Stimulated activated CD4-positive, alpha-beta T cell treated with anti-CD3 and anti-CD28 coated beads, Interleukin-1b, Interleukin-23, amount 100 ng/mL, for 4 hours (primary cell): Measurements from ENCODE around the gene ZNF546.
A peak's percentile ranks its signal among the peaks of the same experiment; 100 is the strongest.
"Not testable (repeated sequence)": the region's sequence is repeated elsewhere in the genome, so short reads cannot be mapped to it uniquely, and the experiment has no call there.

Experiments
- DNase-seq, 2 donors: peaks; one replicate each; pipeline ENCODE4 v3.0.0-alpha.2; 2020; ENCODE audit warnings: low read depth in 2 of 2

Gene ZNF546

GRCh38 chr19:39996811-39997637 is at the start of gene ZNF546:
TSS of gene ZNF546 (plus strand) at chr19:39997060. CDS start at chr19:39998327, 1,267 bp downstream.
- peak; percentile 82 to 86 for DNase-seq

- no peak for DNase-seq
Observed at GRCh38 chr19:39949026-39949747, 47.7 kb upstream of the ZNF546 start.

- DNase-seq = no peak
Observed at GRCh38 chr19:39951065-39951650, 45.7 kb upstream of the ZNF546 start.

GRCh38 chr19:39951686-39952085 is 45.2 kb upstream of the ZNF546 start:
- DNase-seq = no peak

- no peak for DNase-seq
Observed at GRCh38 chr19:39953915-39954314, 42.9 kb upstream of the ZNF546 start.

GRCh38 chr19:39957886-39958285 is 39.0 kb upstream of the ZNF546 start:
- not testable (repeated sequence) for DNase-seq

- not testable (repeated sequence) for DNase-seq
Observed at GRCh38 chr19:39958942-39959341, 37.9 kb upstream of the ZNF546 start.

- DNase-seq = not testable (repeated sequence)
Observed at GRCh38 chr19:39959407-39959806, 37.5 kb upstream of the ZNF546 start.

- no peak for DNase-seq
Observed at GRCh38 chr19:39963898-39964297, 33.0 kb upstream of the ZNF546 start.

- DNase-seq = no peak
Observed at GRCh38 chr19:39966617-39967016, 30.2 kb upstream of the ZNF546 start.

GRCh38 chr19:39967561-39967960 is 29.3 kb upstream of the ZNF546 start:
- no peak for DNase-seq

- DNase-seq = no peak
Observed at GRCh38 chr19:39968789-39969188, 28.1 kb upstream of the ZNF546 start.

GRCh38 chr19:39969266-39969665 is 27.6 kb upstream of the ZNF546 start:
- no peak for DNase-seq

GRCh38 chr19:39969681-39970424 is 27.0 kb upstream of the ZNF546 start:
- no peak for DNase-seq

GRCh38 chr19:39970425-39970674 is 26.5 kb upstream of the ZNF546 start:
- DNase-seq = no peak

GRCh38 chr19:39970675-39971379 is 26.0 kb upstream of the ZNF546 start, which contains the start of gene PSMC4:
TSS of gene PSMC4 (plus strand) at chr19:39971165. CDS start at chr19:39971203, 38 bp downstream.
- DNase-seq = peak; percentile 93 to 96

GRCh38 chr19:39971380-39972035 is 25.4 kb upstream of the ZNF546 start:
- no peak for DNase-seq

GRCh38 chr19:39974377-39975155 is 22.3 kb upstream of the ZNF546 start:
- DNase-seq = no peak

GRCh38 chr19:39982883-39983282 is 14.0 kb upstream of the ZNF546 start:
- no peak for DNase-seq

GRCh38 chr19:39983695-39984300 is 13.1 kb upstream of the ZNF546 start:
- no peak for DNase-seq
